PC-3 (cell line): ENCODE results near the gene SORD. TPM values are rescaled to one million over a fixed set of nuclear protein-coding genes. Genes with fewer than 3 reads are reported as not detected.
"Not testable (repeated sequence)": the region's sequence is repeated elsewhere in the genome, so short reads cannot be mapped to it uniquely, and the experiment has no call there.

ENCODE experiments used
- ATAC-seq: fragments of 200-7000 bp; cut with Tn5 transposase; 2 replicates; pipeline ENCODE4 v1.9.1; 2020; ENCODE audit warnings: mild to moderate bottlenecking, moderate library complexity
- BruUV-seq: library from RNA; stranded (reverse); fragments of 400-500 nt; replicated peaks from 2 replicates; lab custom pipeline; 2021; lab: Mats Ljungman, UMichigan
- CTCF ChIA-PET: fragments of 300-600 bp; sonication (Branson Sonifier 250); formaldehyde crosslinking; loops from one replicate; lab custom pipeline; 2022; ENCODE audit warnings: antibody characterized with exemption; lab: Charles Lee
- POLR2A ChIA-PET: fragments of 300-600 bp; sonication (Branson Sonifier 250); formaldehyde crosslinking; loops from one replicate; lab custom pipeline; 2022; ENCODE audit warnings: antibody characterized with exemption; ENCODE audit not compliant: unreplicated experiment; lab: Charles Lee
- DNase-seq: peaks from one replicate; pipeline ENCODE4 v3.0.0-alpha.2; 2015
- H2AFZ ChIP-seq: fragments of 300-600 bp; sonication (generic); 2 replicates; pipeline ENCODE4 v1.6.0; 2016; ENCODE audit warnings: antibody characterized with exemption, low read length
- H3F3A ChIP-seq: fragments of 300-600 bp; sonication (generic); one replicate; pipeline ENCODE4 v1.6.0; 2017; ENCODE audit warnings: antibody characterized with exemption, low read length, control low read depth, mild to moderate bottlenecking; ENCODE audit not compliant: unreplicated experiment
- H3K27ac ChIP-seq: fragments of 300-600 bp; sonication (generic); 2 replicates; pipeline ENCODE4 v1.5.1; 2016; ENCODE audit warnings: mild to moderate bottlenecking, low read length
- H3K27me3 ChIP-seq: fragments of 300-600 bp; sonication (generic); 2 replicates; pipeline ENCODE4 v1.6.1; 2016; ENCODE audit warnings: low read length, mixed read lengths
- H3K36me3 ChIP-seq: fragments of 300-600 bp; sonication (generic); 2 replicates; pipeline ENCODE4 v1.6.1; 2016; ENCODE audit warnings: low read depth, mixed run types, low read length, mixed read lengths
- H3K4me1 ChIP-seq: fragments of 300-600 bp; sonication (generic); 2 replicates; pipeline ENCODE4 v1.5.1; 2016; ENCODE audit warnings: low read length; ENCODE audit not compliant: insufficient read depth
- H3K4me2 ChIP-seq: fragments of 300-600 bp; sonication (generic); 2 replicates; pipeline ENCODE4 v1.6.0; 2016; ENCODE audit warnings: low read length
- H3K4me3 ChIP-seq: fragments of 300-600 bp; sonication (generic); 2 replicates; pipeline ENCODE4 v1.5.1; 2016; ENCODE audit warnings: mild to moderate bottlenecking, low read length, mixed read lengths
- H3K79me2 ChIP-seq: fragments of 300-600 bp; sonication (generic); 2 replicates; pipeline ENCODE4 v1.6.1; 2017; ENCODE audit warnings: low read length, mixed read lengths
- H3K9ac ChIP-seq: fragments of 300-600 bp; sonication (generic); 2 replicates; pipeline ENCODE4 v1.6.0; 2016; ENCODE audit warnings: mild to moderate bottlenecking, low read length
- H3K9me2 ChIP-seq: fragments of 300-600 bp; sonication (generic); replicated peaks from 2 replicates; pipeline ENCODE4 v1.6.1; 2016; ENCODE audit warnings: mixed run types, low read length, mixed read lengths
- H3K9me3 ChIP-seq: fragments of 300-600 bp; sonication (generic); 2 replicates; pipeline ENCODE4 v1.6.1; 2016; ENCODE audit warnings: low read length, mixed read lengths
- H4K20me1 ChIP-seq: fragments of 300-600 bp; sonication (generic); 2 replicates; pipeline ENCODE4 v1.6.1; 2016; ENCODE audit warnings: low read length, mixed read lengths
- intact Hi-C: fragments of 100-400 bp; cut with micrococcal nuclease; formaldehyde crosslinking; loops from 2 replicates; pipeline ENCODE4 v1.9.0; 2023
- total RNA-seq: library from RNA; depleted of rRNA; stranded (reverse); fragments of >200 nt; gene quantifications from 2 replicates; pipeline ENCODE4 v1.2.3, GENCODE V29; 2014

Gene SORD
- total RNA-seq, 1 experiment from 2014 or later = 119 TPM

DNA sequence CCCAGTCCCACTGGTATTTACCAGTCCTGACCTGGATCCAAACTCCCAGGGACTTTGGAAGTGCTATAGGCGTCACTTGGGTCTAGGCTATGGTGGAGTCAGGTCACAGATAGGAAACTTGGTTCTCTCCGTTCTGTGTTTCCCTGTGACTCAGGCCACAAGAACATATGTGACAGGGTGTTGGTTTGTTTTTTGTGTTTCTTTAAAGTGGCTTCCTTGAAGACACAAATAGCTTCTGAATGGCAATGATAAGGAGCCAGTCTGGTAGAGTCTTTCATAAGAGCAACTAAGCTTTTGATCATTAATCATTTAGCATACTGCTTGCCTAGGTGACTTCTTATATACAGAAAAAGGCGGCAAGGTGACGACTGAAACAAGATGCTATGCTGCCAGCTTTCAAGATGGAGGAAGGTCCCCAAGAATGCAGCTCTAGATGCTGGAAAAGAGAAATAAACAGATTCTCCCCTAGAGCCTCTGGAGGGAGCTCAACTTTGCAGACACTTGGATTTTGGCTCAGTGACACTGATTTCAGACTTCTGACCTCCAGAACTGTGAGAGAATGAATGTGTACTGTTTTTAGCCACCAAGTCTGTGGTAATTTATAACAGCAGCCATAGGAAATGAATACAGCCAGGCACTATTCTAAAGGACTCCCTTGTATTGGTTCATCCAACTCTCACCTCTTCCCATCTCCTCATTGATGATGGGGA is 36.5 kb upstream of the SORD start:
- BruUV-seq, H3K9me2 ChIP-seq, H3K9me3 ChIP-seq, H4K20me1 ChIP-seq, ATAC-seq, H3K9ac ChIP-seq, intact Hi-C loops, H3K4me2 ChIP-seq, H3K4me3 ChIP-seq, H3K27ac ChIP-seq, H3F3A ChIP-seq, CTCF ChIA-PET, DNase-seq, H3K4me1 ChIP-seq, H2AFZ ChIP-seq, H3K79me2 ChIP-seq, H3K36me3 ChIP-seq: not testable (repeated sequence)
- H3K27me3 ChIP-seq = peaks cover 20% of the 10 kb centered on the region
- POLR2A ChIA-PET = interaction anchor here (0.7 kb wide), 1 partner anchor 1647 kb away, joined by 3 read pairs; no protein-coding TSS in a partner anchor

DNA sequence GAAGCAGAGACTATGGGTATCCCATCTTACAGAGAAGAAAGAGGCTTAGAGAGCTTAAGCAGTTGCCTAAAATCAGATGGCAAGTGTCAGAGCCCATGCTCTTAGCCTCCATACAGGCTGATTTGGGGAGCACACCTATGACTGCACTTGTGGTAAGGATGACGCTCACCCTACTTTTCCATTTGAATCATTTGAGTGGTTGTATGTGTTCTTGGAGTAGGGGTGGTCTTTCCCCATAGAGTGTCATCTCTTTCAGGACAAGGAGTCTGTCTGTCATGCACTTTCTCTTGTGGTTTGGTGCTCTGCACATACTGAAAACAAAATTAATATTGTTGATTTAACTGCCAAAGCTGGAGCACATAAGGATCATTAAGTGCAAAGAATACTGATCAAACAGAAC is 35.3 kb upstream of the SORD start:
- CTCF ChIA-PET, POLR2A ChIA-PET, H3K27ac ChIP-seq, H3K4me3 ChIP-seq, H2AFZ ChIP-seq, H3K9ac ChIP-seq, H3K9me3 ChIP-seq, H3K4me1 ChIP-seq, H3K36me3 ChIP-seq, ATAC-seq, H3K4me2 ChIP-seq, H3F3A ChIP-seq, H3K9me2 ChIP-seq, DNase-seq, H3K79me2 ChIP-seq, intact Hi-C loops, H4K20me1 ChIP-seq, BruUV-seq: not testable (repeated sequence)
- peaks cover 20% of the 10 kb centered on the region for H3K27me3 ChIP-seq

DNA sequence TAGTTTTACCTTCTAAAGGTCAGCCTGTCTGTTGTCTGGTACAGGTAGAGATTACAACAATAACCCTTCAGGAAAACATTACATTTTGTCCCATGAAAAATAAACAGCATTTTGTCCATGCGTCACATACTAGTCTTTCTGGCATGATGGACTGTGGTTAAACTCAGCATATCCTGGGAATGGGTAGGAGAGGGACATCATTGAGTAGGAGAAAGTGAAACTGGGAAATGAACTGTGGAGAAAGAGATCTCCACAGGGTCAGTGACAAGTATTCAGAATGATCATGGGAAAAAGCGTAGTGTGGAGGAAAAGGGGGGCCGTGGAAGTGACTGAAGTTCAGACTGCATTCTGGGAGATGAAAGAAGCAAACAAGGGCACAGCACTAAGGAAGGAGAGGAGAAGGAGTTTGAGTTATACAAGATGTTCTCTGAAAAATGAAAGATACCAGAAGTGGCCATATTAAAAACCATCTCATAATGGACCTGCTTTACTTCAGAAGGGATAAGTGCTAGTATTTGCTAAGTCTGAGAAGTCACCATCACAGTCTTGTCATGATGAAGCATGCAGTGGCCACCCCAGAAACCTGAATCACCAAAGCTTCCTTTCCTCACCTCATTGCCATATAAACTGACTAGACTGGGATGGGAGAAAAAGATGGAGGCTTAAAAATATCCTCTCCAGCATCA is 34.7 kb upstream of the SORD start:
- H4K20me1 ChIP-seq, ATAC-seq, CTCF ChIA-PET, BruUV-seq, DNase-seq, H3K27ac ChIP-seq, POLR2A ChIA-PET, H3K9ac ChIP-seq, H3K79me2 ChIP-seq, H3K36me3 ChIP-seq, H3K4me3 ChIP-seq, H3K4me2 ChIP-seq, H3F3A ChIP-seq, H2AFZ ChIP-seq, H3K9me3 ChIP-seq, intact Hi-C loops, H3K4me1 ChIP-seq, H3K9me2 ChIP-seq: not testable (repeated sequence)
- peaks cover 20% of the 10 kb centered on the region for H3K27me3 ChIP-seq

DNA sequence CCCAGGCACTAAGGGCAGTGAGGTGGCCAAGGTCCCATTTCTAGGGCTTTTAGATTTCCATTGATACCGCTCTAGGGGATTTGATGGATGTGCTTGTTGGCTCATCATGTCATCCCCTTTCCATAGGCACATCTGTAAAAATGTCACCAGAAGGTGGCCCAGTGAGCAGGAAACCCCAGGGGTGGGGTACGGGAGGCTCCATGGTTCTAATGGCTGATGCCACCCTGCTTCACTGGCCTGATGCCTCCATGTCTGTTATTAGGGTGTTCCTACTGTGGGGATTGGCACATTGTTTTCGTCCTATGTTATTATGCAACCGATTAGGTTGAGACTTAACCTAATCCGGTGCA is 34.1 kb upstream of the SORD start:
- not testable (repeated sequence) for H3F3A ChIP-seq, H4K20me1 ChIP-seq, H3K4me2 ChIP-seq

DNA sequence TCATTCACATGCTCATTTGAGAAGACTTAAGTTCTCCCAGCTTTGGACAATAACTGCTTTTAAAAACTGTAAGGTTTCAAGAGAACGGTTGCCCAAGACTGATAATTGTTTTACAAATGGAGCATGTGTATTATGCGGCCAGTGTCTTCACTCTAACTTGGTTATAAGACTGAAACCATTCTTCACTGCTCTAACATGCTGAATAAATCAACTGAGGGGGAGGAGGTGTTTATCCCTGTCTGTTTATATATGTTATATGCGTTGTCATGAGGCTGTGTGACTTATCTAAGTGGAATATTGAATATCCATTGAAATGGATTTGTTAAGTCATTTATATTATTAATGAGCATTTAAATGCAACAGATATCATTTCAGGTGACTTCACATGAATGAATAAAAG is 25.4 kb upstream of the SORD start:
- H3K9me3 ChIP-seq, H2AFZ ChIP-seq, H4K20me1 ChIP-seq, ATAC-seq, CTCF ChIA-PET, H3K4me1 ChIP-seq, H3K36me3 ChIP-seq, H3K27ac ChIP-seq, H3K4me2 ChIP-seq, H3F3A ChIP-seq, H3K9me2 ChIP-seq, DNase-seq, BruUV-seq, POLR2A ChIA-PET, H3K79me2 ChIP-seq, H3K4me3 ChIP-seq, H3K9ac ChIP-seq, intact Hi-C loops: not testable (repeated sequence)
- H3K27me3 ChIP-seq = peaks cover 17% of the 10 kb centered on the region

More for the DNA sequence above, 34.1 kb upstream of the SORD start:
- H3K9ac ChIP-seq, H3K9me2 ChIP-seq, H3K4me3 ChIP-seq, CTCF ChIA-PET, H3K36me3 ChIP-seq, DNase-seq, H3K27ac ChIP-seq, POLR2A ChIA-PET, ATAC-seq, H3K4me1 ChIP-seq, H3K79me2 ChIP-seq, H3K9me3 ChIP-seq, intact Hi-C loops, H2AFZ ChIP-seq, BruUV-seq: not testable (repeated sequence)
- H3K27me3 ChIP-seq = peaks cover 20% of the 10 kb centered on the region
